OCI-LY7 (cell line): ENCODE data around the gene PHLDB1. TPM values are rescaled to one million over a fixed set of nuclear protein-coding genes. Genes with fewer than 3 reads are reported as not detected.

Source experiments
- BruUV-seq: library from RNA; stranded (reverse); fragments of 400-500 nt; replicated peaks from 2 replicates; lab custom pipeline; 2021; lab: Mats Ljungman, UMichigan
- CTCF ChIA-PET: fragments of 300-600 bp; sonication (Branson Sonifier 250); formaldehyde crosslinking; loops from one replicate; lab custom pipeline; 2022; ENCODE audit warnings: antibody characterized with exemption; ENCODE audit not compliant: unreplicated experiment; lab: Charles Lee
- POLR2A ChIA-PET: fragments of 300-600 bp; sonication (Branson Sonifier 250); formaldehyde crosslinking; loops from one replicate; lab custom pipeline; 2022; ENCODE audit warnings: antibody characterized with exemption; lab: Charles Lee
- DNase-seq: peaks from one replicate; pipeline ENCODE4 v3.0.0-alpha.2; 2015; ENCODE audit warnings: low spot score
- H2AFZ ChIP-seq: fragments of 200-600 bp; sonication (generic), shearing (Covaris generic); 2 replicates; pipeline ENCODE4 v1.6.1; 2014; ENCODE audit warnings: mild to moderate bottlenecking, antibody characterized with exemption, low read length, moderate library complexity
- H3K27ac ChIP-seq: fragments of 200-600 bp; sonication (generic); 2 replicates; pipeline ENCODE4 v1.5.1; 2014; ENCODE audit warnings: mixed run types, low read depth, mild to moderate bottlenecking, moderate library complexity, low read length, inconsistent platforms; ENCODE audit not compliant: poor library complexity, severe bottlenecking
- H3K36me3 ChIP-seq: fragments of 200-600 bp; sonication (generic); 2 replicates; pipeline ENCODE4 v1.6.1; 2014; ENCODE audit warnings: mild to moderate bottlenecking, antibody characterized with exemption, low read length, moderate library complexity, mixed read lengths; ENCODE audit not compliant: insufficient read depth
- H3K4me1 ChIP-seq: fragments of 200-600 bp; sonication (generic); 2 replicates; pipeline ENCODE4 v1.5.1; 2014; ENCODE audit warnings: mild to moderate bottlenecking, low read length; ENCODE audit not compliant: insufficient read depth, poor library complexity, severe bottlenecking
- H3K4me2 ChIP-seq: fragments of 200-600 bp; sonication (generic); 2 replicates; pipeline ENCODE4 v1.6.1; 2014; ENCODE audit warnings: mild to moderate bottlenecking, low read length
- H3K4me3 ChIP-seq: fragments of 200-600 bp; sonication (generic); 2 replicates; pipeline ENCODE4 v1.5.1; 2014; ENCODE audit warnings: mild to moderate bottlenecking, low read depth, low read length; ENCODE audit not compliant: poor library complexity, severe bottlenecking
- H3K79me2 ChIP-seq: fragments of 200-600 bp; sonication (generic); 2 replicates; pipeline ENCODE4 v1.6.1; 2016; ENCODE audit warnings: low read depth, mild to moderate bottlenecking, low read length, moderate library complexity, mixed read lengths; ENCODE audit not compliant: insufficient read depth
- H3K9me2 ChIP-seq: fragments of 200-600 bp; sonication (generic); 2 replicates; pipeline ENCODE4 v1.6.1; 2016; ENCODE audit warnings: mild to moderate bottlenecking, low read length, mixed read lengths; ENCODE audit not compliant: insufficient read depth
- H3K9me3 ChIP-seq: fragments of 200-600 bp; sonication (generic); 2 replicates; pipeline ENCODE4 v1.6.1; 2014; ENCODE audit warnings: mild to moderate bottlenecking, mixed run types, low read length, mixed read lengths
- H4K20me1 ChIP-seq: fragments of 200-600 bp; sonication (generic); 2 replicates; pipeline ENCODE4 v1.6.1; 2014; ENCODE audit warnings: mild to moderate bottlenecking, antibody characterized with exemption, low read length, moderate library complexity, mixed read lengths; ENCODE audit not compliant: insufficient read depth
- EZH2phosphoT487 ChIP-seq: fragments of 200-600 bp; sonication (generic); IDR thresholded peaks from 2 replicates; pipeline ENCODE4 v1.6.1; 2018; ENCODE audit warnings: low read depth, borderline replicate concordance, mild to moderate bottlenecking, mixed run types, antibody characterized with exemption, low read length, moderate library complexity, mixed read lengths
- intact Hi-C: fragments of 100-400 bp; cut with micrococcal nuclease; formaldehyde crosslinking; loops from one replicate; pipeline ENCODE4 v1.10.0; 2022; ENCODE audit not compliant: unreplicated experiment
- total RNA-seq, 2 experiments: library from RNA; depleted of rRNA in 1 of 2; stranded (reverse); fragments of >200 nt in 1 of 2; shearing (Covaris generic) in 1 of 2; gene quantifications; 2 replicates each; pipeline ENCODE4 v1.2.3, GENCODE V29; 2014 to 2022
- TF ChIP-seq, protein P1 (sequence below): fragments of 200-600 bp; sonication (generic); conservative IDR thresholded peaks from 2 replicates; pipeline ENCODE4 v1.5.1; 2014; ENCODE audit warnings: mild to moderate bottlenecking, antibody characterized with exemption, low read length, moderate library complexity, mixed read lengths

The PHLDB1 gene
- total RNA-seq, 2 experiments from 2014 or later, result 0.19 TPM; not detected in 1

- intact Hi-C loops, result no loop called here
- Histone ChIP-seq H3K27ac (no peak overlapping the region), H4K20me1 (no peaks in the 10 kb centered on the region), H3K4me3 (no peak overlapping the region), H3K36me3 (no peaks in the 10 kb centered on the region), H2AFZ (no peak overlapping the region; the same call in 1 of the 2 replicates), H3K9me3 (no peaks in the 10 kb centered on the region), H3K79me2 (no peaks in the 10 kb centered on the region), H3K9me2 (no peaks in the 10 kb centered on the region), H3K4me2 (no peak overlapping the region), H3K4me1 (peaks cover 7% of the 10 kb centered on the region)
- no peak for DNase-seq
- ChIA-PET POLR2A (interaction anchor here (0.5 to 1.0 kb wide), 3 partner anchors 51 to 1088 kb away, joined by 3 to 6 read pairs (median 6); no protein-coding TSS in a partner anchor), CTCF (interaction anchor here (1.1 to 1.4 kb wide), 2 partner anchors 100 to 247 kb away, joined by 3 to 7 read pairs; no protein-coding TSS in a partner anchor)
- BruUV-seq, result no TSS peak
- TF ChIP-seq EZH2phosphoT487, result no peak
- TF ChIP-seq, protein P1, sequence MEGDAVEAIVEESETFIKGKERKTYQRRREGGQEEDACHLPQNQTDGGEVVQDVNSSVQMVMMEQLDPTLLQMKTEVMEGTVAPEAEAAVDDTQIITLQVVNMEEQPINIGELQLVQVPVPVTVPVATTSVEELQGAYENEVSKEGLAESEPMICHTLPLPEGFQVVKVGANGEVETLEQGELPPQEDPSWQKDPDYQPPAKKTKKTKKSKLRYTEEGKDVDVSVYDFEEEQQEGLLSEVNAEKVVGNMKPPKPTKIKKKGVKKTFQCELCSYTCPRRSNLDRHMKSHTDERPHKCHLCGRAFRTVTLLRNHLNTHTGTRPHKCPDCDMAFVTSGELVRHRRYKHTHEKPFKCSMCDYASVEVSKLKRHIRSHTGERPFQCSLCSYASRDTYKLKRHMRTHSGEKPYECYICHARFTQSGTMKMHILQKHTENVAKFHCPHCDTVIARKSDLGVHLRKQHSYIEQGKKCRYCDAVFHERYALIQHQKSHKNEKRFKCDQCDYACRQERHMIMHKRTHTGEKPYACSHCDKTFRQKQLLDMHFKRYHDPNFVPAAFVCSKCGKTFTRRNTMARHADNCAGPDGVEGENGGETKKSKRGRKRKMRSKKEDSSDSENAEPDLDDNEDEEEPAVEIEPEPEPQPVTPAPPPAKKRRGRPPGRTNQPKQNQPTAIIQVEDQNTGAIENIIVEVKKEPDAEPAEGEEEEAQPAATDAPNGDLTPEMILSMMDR, result no peak
These were observed 81.6 kb downstream of the PHLDB1 start for GRCh38 chr11:118688851-118689502.

DNA sequence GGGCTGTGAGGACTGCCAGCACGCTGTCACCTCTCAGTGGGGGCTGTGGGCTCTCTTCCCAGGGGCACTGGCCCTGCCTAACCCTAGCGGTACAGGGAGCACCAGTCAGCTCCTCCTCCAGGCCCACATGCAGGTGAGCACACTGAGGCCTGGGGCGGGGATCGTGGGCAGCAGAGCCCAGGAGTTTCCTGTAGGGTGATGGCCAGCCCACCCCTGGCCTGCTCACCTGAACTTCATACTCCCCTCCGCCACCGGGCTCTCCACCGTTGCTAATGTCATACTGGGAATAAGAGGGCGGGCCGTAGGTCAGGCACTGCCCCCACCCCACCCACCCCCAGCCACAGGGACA, 82.1 kb downstream of the PHLDB1 start:
- intact Hi-C loops, result no loop called here
- Histone ChIP-seq H3K4me3 (no peak overlapping the region), H3K9me2 (no peaks in the 10 kb centered on the region), H3K27ac (no peak overlapping the region), H3K4me2 (no peak overlapping the region), H3K36me3 (no peaks in the 10 kb centered on the region), H2AFZ (no peak overlapping the region; the same call in 1 of the 2 replicates), H3K79me2 (no peaks in the 10 kb centered on the region), H3K9me3 (no peaks in the 10 kb centered on the region), H4K20me1 (no peaks in the 10 kb centered on the region), H3K4me1 (peaks cover 7% of the 10 kb centered on the region)
- DNase-seq, result no peak
- no peak for TF ChIP-seq EZH2phosphoT487
- TF ChIP-seq, protein P1, result no peak
- ChIA-PET POLR2A (interaction anchor here (0.6 to 1.0 kb wide), 2 partner anchors 85 to 101 kb away, joined by 3 to 4 read pairs; partner anchors contain the start of gene DDX6), CTCF (interaction anchor here (0.8 to 1.4 kb wide), 2 partner anchors 205 to 247 kb away, joined by 4 to 7 read pairs; no protein-coding TSS in a partner anchor)
- no TSS peak for BruUV-seq
